GM12878 (cell line): ENCODE data around the gene NFATC3. TPM values are rescaled to one million over a fixed set of nuclear protein-coding genes. Genes with fewer than 3 reads are reported as not detected.
A peak's percentile ranks its signal among the peaks of the same experiment; 100 is the strongest.

Experiments
- ATAC-seq: fragments of 200-7000 bp; cut with Tn5 transposase; 3 replicates; pipeline ENCODE4 v1.9.1; 2020; ENCODE audit warnings: mild to moderate bottlenecking, moderate library complexity
- BruUV-seq: library from RNA; stranded (reverse); fragments of 400-500 nt; replicated peaks from 2 replicates; lab custom pipeline; 2021; lab: Mats Ljungman, UMichigan
- CTCF ChIA-PET: fragments of 300-600 bp; sonication (Branson Sonifier 250); formaldehyde crosslinking; extraction: SDS; loops from one replicate; lab custom pipeline; 2021; ENCODE audit warnings: inconsistent platforms; lab: Yijun Ruan, JAX
- POLR2A ChIA-PET: fragments of 350-600 bp; formaldehyde crosslinking; extraction: SDS; loops from one replicate; lab custom pipeline; 2021; ENCODE audit warnings: inconsistent platforms; lab: Charles Lee
- RAD21 ChIA-PET: fragments of 300-600 bp; sonication (Branson Sonifier 250); formaldehyde crosslinking; loops from one replicate; lab custom pipeline; 2023; ENCODE audit warnings: antibody characterized with exemption; ENCODE audit not compliant: unreplicated experiment; lab: Charles Lee
- SMC1A ChIA-PET: fragments of 300-600 bp; sonication (Branson Sonifier 250); formaldehyde crosslinking; loops from one replicate; lab custom pipeline; 2023; ENCODE audit not compliant: unreplicated experiment, uncharacterized antibody; lab: Charles Lee
- DNase-seq: peaks from one replicate; pipeline ENCODE4 v3.0.0-alpha.2; 2011; ENCODE audit warnings: low read depth, low spot score
- FAIRE-seq: peaks from 3 replicates; lab custom pipeline; 2011; peaks lifted over from hg19 to GRCh38; lab: Jason Lieb, UNC
- H2AFZ ChIP-seq: 2 replicates; pipeline ENCODE4 v1.6.0; 2011; ENCODE audit warnings: low read depth, low read length, control low read depth; ENCODE audit not compliant: control insufficient read depth
- H3K27ac ChIP-seq: 2 replicates; pipeline ENCODE4 v1.5.1; 2011; ENCODE audit warnings: control low read depth; ENCODE audit not compliant: control insufficient read depth, insufficient read depth
- H3K27me3 ChIP-seq, 2 experiments: replicated peaks in 1 of 2; 2 replicates each; pipeline versions ENCODE4 v1.6.0 to v1.6.1; 2011; ENCODE audit warnings: low read length in 1 of 2; ENCODE audit not compliant: control insufficient read depth in 2 of 2, insufficient read depth in 2 of 2
- H3K36me3 ChIP-seq, 2 experiments: 2 replicates each; pipeline ENCODE4 v1.5.1; 2011; ENCODE audit warnings: low read length in 1 of 2; ENCODE audit not compliant: control insufficient read depth in 2 of 2, insufficient read depth in 2 of 2
- H3K4me1 ChIP-seq: 2 replicates; pipeline ENCODE4 v1.6.1; 2011; ENCODE audit warnings: mild to moderate bottlenecking, low read length, moderate library complexity, mixed read lengths; ENCODE audit not compliant: control insufficient read depth, insufficient read depth
- H3K4me2 ChIP-seq: 2 replicates; pipeline ENCODE4 v1.6.0; 2011; ENCODE audit warnings: control low read depth; ENCODE audit not compliant: control insufficient read depth, insufficient read depth
- H3K4me3 ChIP-seq: fragments of 200-600 bp; sonication (generic); 2 replicates; pipeline ENCODE4 v1.5.1; 2016
- H3K79me2 ChIP-seq: 2 replicates; pipeline ENCODE4 v1.6.0; 2011; ENCODE audit warnings: low read length; ENCODE audit not compliant: control insufficient read depth, insufficient read depth
- H3K9ac ChIP-seq: 2 replicates; pipeline ENCODE4 v1.8.0; 2011; ENCODE audit warnings: low read length, control low read depth, mixed read lengths; ENCODE audit not compliant: control insufficient read depth, insufficient read depth
- H3K9me3 ChIP-seq: replicated peaks from 3 replicates; pipeline ENCODE4 v1.5.1; 2011; ENCODE audit warnings: mild to moderate bottlenecking, low read length; ENCODE audit not compliant: control insufficient read depth, insufficient read depth
- H4K20me1 ChIP-seq: 2 replicates; pipeline ENCODE4 v1.6.0; 2011; ENCODE audit not compliant: control insufficient read depth, insufficient read depth
- EZH2 ChIP-seq: IDR thresholded peaks from 2 replicates; pipeline ENCODE4 v1.6.1; 2012; ENCODE audit warnings: low read depth, mild to moderate bottlenecking, control low read depth, inconsistent platforms, low read length, borderline replicate concordance; ENCODE audit not compliant: control insufficient read depth
- GABPA ChIP-seq: IDR thresholded peaks from 2 replicates; pipeline ENCODE4 v1.6.1; 2014; ENCODE audit warnings: antibody characterized with exemption, low read depth, mild to moderate bottlenecking, inconsistent platforms
- NFYB ChIP-seq: IDR thresholded peaks from 2 replicates; pipeline ENCODE4 v1.6.1; 2011; ENCODE audit warnings: low read depth, mild to moderate bottlenecking, low read length, improper control_type of control experiment, moderate library complexity; ENCODE audit not compliant: insufficient read depth
- PAX8 ChIP-seq: fragments of 450-650 bp; IDR thresholded peaks from 2 replicates; pipeline ENCODE4 v1.6.1; 2017; ENCODE audit warnings: mild to moderate bottlenecking, moderate library complexity
- PML ChIP-seq: IDR thresholded peaks from 2 replicates; pipeline ENCODE4 v1.6.1; 2012; ENCODE audit warnings: low read length, inconsistent platforms
- POLR2A ChIP-seq: IDR thresholded peaks from 2 replicates; pipeline ENCODE4 v1.6.1; 2011; ENCODE audit warnings: low read depth, mild to moderate bottlenecking, low read length
- RAD21 ChIP-seq: IDR thresholded peaks from 2 replicates; pipeline ENCODE4 v1.6.1; 2011; ENCODE audit warnings: mild to moderate bottlenecking, low read depth, low read length, moderate library complexity; ENCODE audit not compliant: insufficient read depth
- SMARCA5 ChIP-seq: fragments of 450-650 bp; IDR thresholded peaks from 2 replicates; pipeline ENCODE4 v1.6.1; 2017; ENCODE audit warnings: mild to moderate bottlenecking
- WGBS: methylation state at CpG from one replicate; pipeline ENCODE4 v1.1.6; 2016; ENCODE audit warnings: low lambda C conversion rate; ENCODE audit not compliant: insufficient replicate concordance, insufficient coverage; ENCODE audit errors: missing lambda C conversion rate; 5-methylcytosine and 5-hydroxymethylcytosine counted together
- in situ Hi-C: fragments of 300-500 bp; cut with MboI; formaldehyde crosslinking; loops from 9 replicates; pipeline ENCODE4 v1.14.3; 2018; ENCODE audit warnings: mixed read lengths
- intact Hi-C: fragments of 100-400 bp; cut with micrococcal nuclease; formaldehyde crosslinking; loops from one replicate; pipeline ENCODE4 v1.14.2; 2022; ENCODE audit not compliant: unreplicated experiment
- polyA plus RNA-seq, 11 experiments: library from polyadenylated mRNA; depleted of rRNA in 4 of 11; unstranded in 6 of 11; stranded (reverse) in 5 of 11; fragments of >200 nt; fragmentation: Nextera tagmentation in 4 of 11; fragmentation: Illumina TruSeq in 1 of 11; extraction: Ambion mirVana in 4 of 11; extraction: Trizol in 1 of 11; gene quantifications; 1 replicate in 1 of 11; 2 replicates in 10 of 11; pipeline versions ENCODE4 v1.2.1 to v1.2.3, GENCODE V29; 2011 to 2016; ENCODE audit warnings: inconsistent platforms in 2 of 11, missing spikeins in 2 of 11, low read depth in 1 of 11
- total RNA-seq, 4 experiments: library from RNA; depleted of rRNA in 3 of 4; stranded (reverse); fragments of >200 nt in 3 of 4; fragmentation: Illumina TruSeq in 1 of 4; extraction: Trizol in 1 of 4; gene quantifications; 2 replicates each; pipeline versions ENCODE4 v1.2.1 to v1.2.3, GENCODE V29; 2013 to 2021
- TF ChIP-seq, protein P1 (sequence below): fragments of 450-650 bp; conservative IDR thresholded peaks from 2 replicates; pipeline ENCODE4 v1.6.1; 2017; ENCODE audit warnings: mild to moderate bottlenecking, moderate library complexity
- TF ChIP-seq, protein P2 (sequence below): fragments of 450-650 bp; IDR thresholded peaks from 2 replicates; pipeline ENCODE4 v1.6.1; 2017; ENCODE audit warnings: antibody characterized with exemption, mild to moderate bottlenecking, moderate library complexity
- TF ChIP-seq, protein P3 (sequence below): IDR thresholded peaks from 2 replicates; pipeline ENCODE4 v1.6.1; 2012; ENCODE audit warnings: low read depth, low read length, improper control_type of control experiment

NFATC3 gene
- total and polyA plus RNA-seq, 10 of the 15 experiments (the other 5 are each of a cell fraction or from before 2014, with no cell fraction given) = 4.2 to 37.6 (median 24.9) TPM

DNA sequence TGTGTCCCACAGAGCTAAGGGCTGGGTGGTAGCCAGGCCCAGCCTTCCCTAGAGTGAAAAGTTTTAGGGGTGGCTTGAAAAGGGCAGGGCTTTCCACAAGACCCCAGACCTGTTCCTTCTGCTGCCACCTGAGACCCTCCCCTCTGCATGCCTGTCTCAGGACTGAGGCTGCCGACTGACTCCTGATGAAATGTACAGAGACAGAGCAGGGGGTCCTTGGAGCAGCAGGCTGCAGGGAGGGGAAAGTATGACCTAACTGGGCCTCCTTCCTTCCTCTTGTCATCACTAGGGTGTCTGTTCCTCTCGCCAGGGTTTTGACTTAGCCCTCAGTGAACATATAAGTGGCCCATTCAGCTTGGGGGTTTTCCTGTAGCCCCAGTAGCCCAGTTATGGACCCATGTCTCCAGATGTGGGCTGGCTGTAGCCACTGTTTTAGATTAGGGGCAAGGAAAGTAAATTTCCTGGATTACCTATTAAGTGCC, 14.9 kb upstream of the NFATC3 start (continued):
- TF ChIP-seq, protein P1, sequence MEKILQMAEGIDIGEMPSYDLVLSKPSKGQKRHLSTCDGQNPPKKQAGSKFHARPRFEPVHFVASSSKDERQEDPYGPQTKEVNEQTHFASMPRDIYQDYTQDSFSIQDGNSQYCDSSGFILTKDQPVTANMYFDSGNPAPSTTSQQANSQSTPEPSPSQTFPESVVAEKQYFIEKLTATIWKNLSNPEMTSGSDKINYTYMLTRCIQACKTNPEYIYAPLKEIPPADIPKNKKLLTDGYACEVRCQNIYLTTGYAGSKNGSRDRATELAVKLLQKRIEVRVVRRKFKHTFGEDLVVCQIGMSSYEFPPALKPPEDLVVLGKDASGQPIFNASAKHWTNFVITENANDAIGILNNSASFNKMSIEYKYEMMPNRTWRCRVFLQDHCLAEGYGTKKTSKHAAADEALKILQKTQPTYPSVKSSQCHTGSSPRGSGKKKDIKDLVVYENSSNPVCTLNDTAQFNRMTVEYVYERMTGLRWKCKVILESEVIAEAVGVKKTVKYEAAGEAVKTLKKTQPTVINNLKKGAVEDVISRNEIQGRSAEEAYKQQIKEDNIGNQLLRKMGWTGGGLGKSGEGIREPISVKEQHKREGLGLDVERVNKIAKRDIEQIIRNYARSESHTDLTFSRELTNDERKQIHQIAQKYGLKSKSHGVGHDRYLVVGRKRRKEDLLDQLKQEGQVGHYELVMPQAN = no peak

DNA sequence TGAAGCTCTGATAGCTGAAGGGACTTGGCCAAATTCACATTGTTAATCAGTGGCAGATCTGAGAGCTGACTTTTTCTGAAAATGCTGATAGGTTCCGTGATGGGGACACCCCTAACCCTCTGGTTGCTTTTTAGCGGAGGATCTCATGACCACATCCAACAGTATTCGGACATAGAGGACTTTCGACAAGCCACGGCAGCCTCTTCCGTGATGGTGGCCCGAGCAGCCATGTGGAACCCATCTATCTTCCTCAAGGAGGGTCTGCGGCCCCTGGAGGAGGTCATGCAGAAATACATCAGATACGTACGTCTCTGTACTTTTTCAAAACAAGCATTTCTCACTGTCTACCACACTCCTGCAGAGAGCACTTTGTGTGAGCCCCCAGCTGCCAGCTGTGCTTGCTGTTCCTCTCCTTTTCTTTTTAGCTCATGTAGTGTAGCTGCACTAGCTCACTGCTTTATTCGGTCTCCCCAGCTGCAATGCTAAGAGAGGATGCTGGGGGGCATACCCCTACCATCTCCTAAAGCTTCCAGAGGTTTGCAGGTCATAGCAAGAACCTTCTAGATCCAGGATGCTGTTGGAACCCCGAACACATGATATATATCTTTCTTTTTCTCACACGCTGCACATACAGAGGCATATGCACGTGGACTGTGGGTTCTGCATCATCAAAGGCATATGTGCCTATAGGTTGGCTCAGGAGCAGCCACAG, 14.2 kb upstream of the NFATC3 start:
- intact Hi-C loops = no loop called here
- FAIRE-seq = no peak
- Histone ChIP-seq H2AFZ (no peak overlapping the region), H3K36me3 (peaks cover 25 to 34% of the 10 kb centered on the region in 2 experiments; a peak in 3 of 4 replicates), H3K9me3 (no peaks in the 10 kb centered on the region), H3K9ac (no peak overlapping the region), H4K20me1 (no peaks in the 10 kb centered on the region), H3K27ac (peak overlapping the region; percentile 42), H3K4me3 (no peak overlapping the region), H3K27me3 (no peaks in the 10 kb centered on the region), H3K4me1 (peaks cover 43% of the 10 kb centered on the region), H3K4me2 (peak overlapping the region; percentile 50; the same call in 1 of the 2 replicates), H3K79me2 (no peaks in the 10 kb centered on the region)
- BruUV-seq = no TSS peak
- WGBS = 25% methylated on average over 14 of the region's 14 CpGs
- DNase-seq = no peak
- SMC1A ChIA-PET = interaction anchor here (0.6 to 3.7 kb wide), 20 partner anchors 9 to 265 kb away, joined by 3 to 25 read pairs (median 4); partner anchors contain the start of genes NFATC3, RANBP10, SLC7A6 and TSNAXIP1
- CTCF ChIA-PET = interaction anchor here (0.8 to 8.2 kb wide), 21 partner anchors 8 to 398 kb away, joined by 3 to 109 read pairs (median 4); partner anchors contain the start of gene NFATC3
- POLR2A ChIA-PET = interaction anchor here (0.6 to 8.8 kb wide), 7 partner anchors 9 to 158 kb away, joined by 3 to 135 read pairs (median 4); partner anchors contain the start of gene NFATC3
- in situ Hi-C loops = no loop called here
- RAD21 ChIA-PET = interaction anchor here (0.6 to 9.8 kb wide), 11 partner anchors 9 to 258 kb away, joined by 3 to 105 read pairs (median 4); partner anchors contain the start of gene NFATC3
- peak; percentile 52 for ATAC-seq
- no peak for TF ChIP-seq PML
- no peak for TF ChIP-seq NFYB
- peak; percentile 13; the same call in 1 of the 2 replicates for TF ChIP-seq RAD21
- TF ChIP-seq, protein P2, sequence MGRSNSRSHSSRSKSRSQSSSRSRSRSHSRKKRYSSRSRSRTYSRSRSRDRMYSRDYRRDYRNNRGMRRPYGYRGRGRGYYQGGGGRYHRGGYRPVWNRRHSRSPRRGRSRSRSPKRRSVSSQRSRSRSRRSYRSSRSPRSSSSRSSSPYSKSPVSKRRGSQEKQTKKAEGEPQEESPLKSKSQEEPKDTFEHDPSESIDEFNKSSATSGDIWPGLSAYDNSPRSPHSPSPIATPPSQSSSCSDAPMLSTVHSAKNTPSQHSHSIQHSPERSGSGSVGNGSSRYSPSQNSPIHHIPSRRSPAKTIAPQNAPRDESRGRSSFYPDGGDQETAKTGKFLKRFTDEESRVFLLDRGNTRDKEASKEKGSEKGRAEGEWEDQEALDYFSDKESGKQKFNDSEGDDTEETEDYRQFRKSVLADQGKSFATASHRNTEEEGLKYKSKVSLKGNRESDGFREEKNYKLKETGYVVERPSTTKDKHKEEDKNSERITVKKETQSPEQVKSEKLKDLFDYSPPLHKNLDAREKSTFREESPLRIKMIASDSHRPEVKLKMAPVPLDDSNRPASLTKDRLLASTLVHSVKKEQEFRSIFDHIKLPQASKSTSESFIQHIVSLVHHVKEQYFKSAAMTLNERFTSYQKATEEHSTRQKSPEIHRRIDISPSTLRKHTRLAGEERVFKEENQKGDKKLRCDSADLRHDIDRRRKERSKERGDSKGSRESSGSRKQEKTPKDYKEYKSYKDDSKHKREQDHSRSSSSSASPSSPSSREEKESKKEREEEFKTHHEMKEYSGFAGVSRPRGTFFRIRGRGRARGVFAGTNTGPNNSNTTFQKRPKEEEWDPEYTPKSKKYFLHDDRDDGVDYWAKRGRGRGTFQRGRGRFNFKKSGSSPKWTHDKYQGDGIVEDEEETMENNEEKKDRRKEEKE = no peak
- TF ChIP-seq, protein P3, sequence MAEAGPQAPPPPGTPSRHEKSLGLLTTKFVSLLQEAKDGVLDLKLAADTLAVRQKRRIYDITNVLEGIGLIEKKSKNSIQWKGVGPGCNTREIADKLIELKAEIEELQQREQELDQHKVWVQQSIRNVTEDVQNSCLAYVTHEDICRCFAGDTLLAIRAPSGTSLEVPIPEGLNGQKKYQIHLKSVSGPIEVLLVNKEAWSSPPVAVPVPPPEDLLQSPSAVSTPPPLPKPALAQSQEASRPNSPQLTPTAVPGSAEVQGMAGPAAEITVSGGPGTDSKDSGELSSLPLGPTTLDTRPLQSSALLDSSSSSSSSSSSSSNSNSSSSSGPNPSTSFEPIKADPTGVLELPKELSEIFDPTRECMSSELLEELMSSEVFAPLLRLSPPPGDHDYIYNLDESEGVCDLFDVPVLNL = no peak
- TF ChIP-seq PAX8 = no peak
- TF ChIP-seq GABPA = no peak
- TF ChIP-seq SMARCA5 = peak; percentile 13; the same call in 1 of the 2 replicates
- no peak for TF ChIP-seq EZH2
- TF ChIP-seq POLR2A = no peak
